Activated CD8-positive, alpha-beta memory T cell treated with anti-CD3 and anti-CD28 coated beads, Interleukin-2, amount 50 U/mL, for 1 hour (primary cell): ENCODE results near the gene PFKFB3.
"Not testable (repeated sequence)": the region's sequence is repeated elsewhere in the genome, so short reads cannot be mapped to it uniquely, and the experiment has no call there.

ENCODE experiments used
- DNase-seq: peaks from one replicate; pipeline ENCODE4 v3.0.0-alpha.2; 2020; ENCODE audit errors: extremely low read depth

PFKFB3 gene

GRCh38 chr10:6272126-6272525 lies 69.4 kb downstream of the PFKFB3 start:
- DNase-seq: no peak

GRCh38 chr10:6273351-6273750 lies 70.6 kb downstream of the PFKFB3 start:
- no peak for DNase-seq

DNA sequence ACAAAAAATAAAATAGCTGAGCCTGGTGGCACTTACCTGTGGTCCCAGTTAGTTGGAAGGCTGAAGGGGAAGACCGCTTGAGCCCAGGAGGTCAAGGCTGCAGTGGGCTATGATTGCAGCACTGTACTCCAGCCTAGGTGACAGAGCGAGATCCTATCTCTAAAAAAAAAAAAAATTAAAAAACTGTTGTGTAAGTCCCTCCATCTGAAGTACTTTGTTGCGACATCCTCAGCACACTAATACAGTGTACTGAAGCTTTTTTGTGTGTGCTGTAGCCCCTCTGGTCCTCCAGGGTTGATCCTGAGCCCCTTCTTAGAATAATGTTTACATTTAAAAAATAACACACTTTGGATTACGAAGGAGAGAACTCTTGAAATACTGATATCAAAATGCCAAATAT lies 71.3 kb downstream of the PFKFB3 start:
- no peak for DNase-seq

- no peak for DNase-seq
Measured at GRCh38 chr10:6274484-6274883, 71.8 kb downstream of the PFKFB3 start.

DNA sequence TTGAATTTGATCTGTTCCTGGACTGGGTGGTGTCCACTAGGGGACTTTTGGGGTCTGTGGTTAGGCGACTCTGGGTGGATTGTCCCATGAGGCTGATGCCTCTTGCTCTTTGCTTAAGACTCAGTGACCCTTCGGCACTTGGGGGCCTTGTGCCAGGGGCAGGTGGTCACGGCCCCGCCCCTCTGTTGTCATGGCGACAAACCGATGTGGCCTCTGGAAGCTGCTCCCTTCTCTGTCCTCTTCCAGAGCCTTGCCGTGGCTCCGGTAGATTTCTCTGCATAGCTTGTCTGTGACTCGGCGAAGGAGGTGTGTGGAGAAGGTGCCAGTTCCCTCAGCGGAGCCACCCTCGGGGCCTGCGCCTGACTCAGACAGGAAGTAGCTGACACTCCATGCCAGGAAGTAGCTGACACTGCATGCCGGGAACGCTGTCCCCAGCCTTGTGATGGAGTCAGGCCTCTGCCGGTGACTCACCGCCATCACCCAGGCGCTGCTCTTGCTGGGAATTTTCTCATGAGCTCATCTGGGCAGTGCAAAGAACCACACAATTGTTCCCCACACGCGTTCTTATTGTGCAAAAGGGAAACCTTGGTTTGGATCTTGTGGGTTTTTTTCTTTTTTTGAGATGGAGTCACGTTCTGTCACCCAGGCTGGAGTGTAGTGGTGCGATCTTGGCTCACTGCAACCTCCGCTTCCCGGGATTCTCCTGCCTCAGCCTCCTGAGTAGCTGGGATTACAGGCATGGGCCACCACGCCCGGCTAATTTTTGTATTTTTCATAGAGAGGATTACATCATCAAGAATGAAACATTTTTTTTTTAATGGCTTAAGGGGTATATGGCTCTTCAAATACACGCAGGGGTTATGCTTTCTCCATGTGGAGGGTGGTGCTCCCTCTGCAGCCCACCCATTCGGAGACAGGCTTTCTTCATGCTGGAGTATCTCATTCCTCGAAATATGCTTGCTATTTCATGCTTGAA lies 72.6 kb downstream of the PFKFB3 start:
- DNase-seq: peak; percentile 83

- no peak for DNase-seq
Measured at GRCh38 chr10:6276356-6276755, 73.6 kb downstream of the PFKFB3 start.

DNA sequence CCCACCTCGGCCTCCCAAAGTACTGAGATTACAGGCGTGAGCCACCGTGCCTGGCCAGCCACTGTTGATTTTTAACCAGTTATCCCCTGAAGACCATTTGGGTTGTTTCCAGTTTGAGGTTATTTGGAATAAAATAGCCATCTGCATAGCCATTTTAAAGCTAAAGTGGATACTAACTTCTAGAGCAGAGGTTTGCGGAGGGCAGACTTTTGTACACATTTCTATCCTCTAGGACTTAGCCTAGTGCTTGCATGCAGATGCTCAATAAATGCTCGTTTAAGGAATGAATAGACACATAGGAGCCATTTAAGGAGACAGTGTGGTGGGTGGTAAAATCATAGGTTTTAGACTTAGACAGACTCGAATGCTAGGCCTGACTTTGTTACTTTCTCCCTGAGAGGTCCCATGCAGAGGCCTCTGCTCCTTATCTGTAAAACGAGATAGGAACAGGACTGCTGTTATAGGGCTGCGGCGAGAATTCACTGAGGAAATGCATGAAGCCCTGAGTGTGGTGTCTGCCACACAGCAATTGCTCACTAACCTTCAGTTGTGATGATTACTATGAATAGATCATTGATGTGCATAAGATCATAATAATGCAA lies 75.9 kb downstream of the PFKFB3 start:
- DNase-seq: no peak

DNA sequence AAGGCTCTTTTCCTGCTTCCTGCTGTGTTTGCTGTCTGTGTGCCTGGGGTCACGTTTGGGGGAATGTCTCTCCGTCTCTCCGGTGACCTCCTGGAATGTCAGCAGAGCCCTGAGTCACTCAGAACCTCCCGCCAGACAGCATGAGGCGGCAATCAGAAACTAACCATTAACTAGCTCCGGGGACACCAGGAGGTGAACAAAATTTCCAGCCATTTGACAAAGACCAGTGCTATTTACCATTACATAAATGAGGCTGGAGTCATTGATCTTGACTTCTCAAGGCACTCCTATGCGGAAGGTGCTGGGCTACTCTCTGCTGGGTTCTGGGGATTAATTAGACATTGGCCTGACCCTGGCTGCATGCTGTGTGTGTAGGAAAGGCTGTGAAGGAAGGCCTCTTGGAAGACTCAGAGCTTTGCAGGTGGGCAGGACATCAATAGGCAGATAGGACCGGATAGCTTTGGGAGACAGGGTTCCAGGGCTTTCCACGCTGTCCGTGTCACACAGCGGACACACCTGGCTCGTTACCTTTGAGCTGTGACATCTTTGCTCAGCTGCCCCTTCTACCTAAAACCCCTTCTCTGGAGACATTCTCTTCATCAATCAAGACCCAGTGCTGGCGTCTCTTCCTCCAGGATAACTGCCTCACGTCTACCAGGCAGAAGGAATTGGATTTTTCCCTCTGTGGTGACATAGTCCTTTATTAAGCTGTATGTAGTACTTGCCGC lies 77.0 kb downstream of the PFKFB3 start:
- no peak for DNase-seq

GRCh38 chr10:6280291-6280690 lies 77.6 kb downstream of the PFKFB3 start:
- DNase-seq: no peak

GRCh38 chr10:6282454-6282958 lies 79.8 kb downstream of the PFKFB3 start:
- no peak for DNase-seq

GRCh38 chr10:6283655-6284054 lies 80.9 kb downstream of the PFKFB3 start:
- no peak for DNase-seq

- DNase-seq: not testable (repeated sequence)
Measured at GRCh38 chr10:6290621-6291020, 87.9 kb downstream of the PFKFB3 start.

GRCh38 chr10:6292741-6293151 lies 90.0 kb downstream of the PFKFB3 start:
- no peak for DNase-seq

DNA sequence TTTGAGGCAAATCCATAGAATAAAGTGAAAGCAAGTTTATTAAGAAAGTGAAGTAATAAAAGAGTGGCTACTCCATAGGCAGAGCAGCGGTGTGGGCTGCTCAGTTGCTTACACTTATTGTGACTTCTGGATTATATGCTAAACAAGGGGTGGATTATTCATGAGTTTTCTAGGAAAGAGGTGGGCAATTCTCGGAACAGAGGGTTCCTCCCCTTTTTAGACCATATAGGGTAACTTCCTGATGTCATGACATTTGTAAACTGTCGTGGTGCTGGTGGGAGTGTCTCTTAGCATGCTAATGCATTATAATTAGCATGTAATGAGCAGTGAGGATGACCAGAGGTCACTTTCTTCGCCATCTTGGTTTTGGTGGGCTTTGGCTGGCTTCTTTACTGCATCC lies 93.7 kb downstream of the PFKFB3 start:
- DNase-seq: not testable (repeated sequence)

DNA sequence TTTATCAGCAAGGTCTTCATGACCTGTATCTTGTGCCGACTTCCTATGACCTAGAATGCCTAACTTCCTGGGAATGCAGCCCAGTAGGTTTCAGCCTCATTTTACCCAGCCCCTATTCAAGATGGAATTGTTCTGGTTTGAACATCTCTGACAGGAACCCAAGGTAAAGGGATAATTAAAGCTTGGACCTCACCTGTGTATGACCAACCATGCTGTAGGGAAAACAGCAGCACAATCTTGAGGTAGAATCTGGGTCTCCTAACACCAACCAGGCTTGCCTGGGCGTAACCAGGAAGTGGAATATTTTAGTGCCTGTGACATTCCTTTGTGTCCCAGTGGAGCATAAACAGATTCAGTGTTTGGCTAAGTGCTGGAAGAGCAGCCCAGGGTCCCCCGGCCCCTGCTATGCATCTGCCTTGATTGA lies 94.1 kb downstream of the PFKFB3 start:
- no peak for DNase-seq

DNA sequence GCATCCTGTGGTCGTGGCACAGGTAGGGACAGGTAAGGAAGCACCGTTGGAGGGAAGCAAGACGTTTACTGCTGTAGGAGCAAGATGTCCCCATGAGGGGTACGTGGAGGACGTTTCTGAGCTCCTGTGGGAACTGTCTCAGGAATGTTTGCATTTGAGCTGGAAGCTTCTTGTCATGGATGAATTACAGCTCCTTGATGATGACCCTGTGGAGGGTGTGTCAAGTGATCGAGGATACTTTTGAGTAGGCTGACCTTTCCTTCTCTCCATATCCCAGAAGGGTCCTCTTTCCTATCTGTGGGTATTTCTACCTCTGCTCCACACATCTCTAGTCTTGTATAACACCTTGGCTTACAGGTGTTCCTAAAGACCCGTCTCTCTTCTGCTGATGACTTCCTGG lies 94.8 kb downstream of the PFKFB3 start:
- DNase-seq: no peak

GRCh38 chr10:6297951-6298381 lies 95.2 kb downstream of the PFKFB3 start:
- DNase-seq: no peak

DNA sequence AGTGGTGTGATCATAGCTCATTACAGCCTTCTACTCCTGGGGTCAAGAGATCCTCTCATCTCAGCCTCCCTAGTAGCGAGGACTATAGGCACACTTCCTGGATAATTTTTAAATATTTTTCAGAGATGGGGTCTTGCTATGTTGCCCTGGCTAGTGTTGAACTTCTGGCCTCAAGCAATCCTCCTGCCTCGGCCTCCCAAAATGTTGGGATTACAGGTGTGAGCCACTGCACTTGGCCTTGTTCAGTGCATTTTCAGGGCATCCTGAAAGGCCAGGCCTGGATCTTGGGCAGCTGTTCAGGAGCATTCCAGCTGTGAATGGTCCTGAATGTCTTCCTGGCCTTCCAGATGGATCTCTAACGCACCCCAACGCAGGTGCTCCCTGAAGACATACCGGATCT lies 95.7 kb downstream of the PFKFB3 start:
- no peak for DNase-seq

DNA sequence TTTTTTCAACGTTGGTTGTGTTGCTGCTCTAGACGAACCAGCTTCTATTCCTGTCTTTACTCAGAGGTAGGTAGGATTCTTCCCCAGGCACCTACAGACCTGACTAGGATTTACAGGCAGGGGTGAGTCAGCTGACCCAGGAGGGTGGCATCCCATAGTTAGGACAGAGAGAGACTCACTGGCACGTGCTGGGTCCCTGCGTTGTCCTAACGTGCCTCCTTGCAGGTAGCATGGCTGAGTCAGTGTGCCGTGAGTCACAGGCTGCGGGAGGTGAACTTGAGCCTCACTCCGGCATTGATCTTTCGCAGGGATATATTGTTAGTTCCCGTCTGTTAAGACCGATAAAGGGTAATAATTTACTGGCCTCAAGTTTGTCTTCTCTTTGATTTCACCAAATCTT lies 96.5 kb downstream of the PFKFB3 start:
- DNase-seq: no peak

GRCh38 chr10:6299743-6300105 lies 97.0 kb downstream of the PFKFB3 start:
- no peak for DNase-seq

GRCh38 chr10:6300106-6300783 lies 97.5 kb downstream of the PFKFB3 start:
- DNase-seq: no peak
